GM12878 (cell line): ENCODE results near the gene NFU1. TPM values are rescaled to one million over a fixed set of nuclear protein-coding genes. Genes with fewer than 3 reads are reported as not detected.

ENCODE experiments used
- ASH2L ChIP-seq: fragments of 300-600, 200-600 bp; sonication (generic); IDR thresholded peaks from 2 replicates; pipeline ENCODE4 v1.6.1; 2017; ENCODE audit warnings: low read depth, mild to moderate bottlenecking, borderline replicate concordance
- CBX5 ChIP-seq: sonication (generic); IDR thresholded peaks from 2 replicates; pipeline ENCODE4 v1.6.1; 2016; ENCODE audit warnings: low read depth, moderate library complexity, mild to moderate bottlenecking, inconsistent platforms
- CEBPB ChIP-seq, 2 experiments: fragments of 150-350 bp in 1 of 2; IDR thresholded peaks; 2 replicates each; pipeline ENCODE4 v1.6.1; 2012 to 2014; ENCODE audit warnings: low read depth in 2 of 2, low read length in 2 of 2, borderline replicate concordance in 1 of 2, inconsistent platforms in 1 of 2
- CHD1 ChIP-seq: IDR thresholded peaks from 2 replicates; pipeline ENCODE4 v1.6.1; 2012; ENCODE audit warnings: low read depth, low read length, improper control_type of control experiment
- HDAC6 ChIP-seq: fragments of 200-600 bp; sonication (generic); IDR thresholded peaks from one replicate; pipeline ENCODE4 v1.8.0; 2017; ENCODE audit warnings: antibody characterized with exemption; ENCODE audit not compliant: unreplicated experiment
- HSF1 ChIP-seq: fragments of 150-350 bp; IDR thresholded peaks from 2 replicates; pipeline ENCODE4 v1.6.1; 2014; ENCODE audit warnings: mild to moderate bottlenecking, low read depth, low read length
- PAX5 ChIP-seq: IDR thresholded peaks from 2 replicates; pipeline ENCODE4 v1.6.1; 2011; ENCODE audit warnings: low read depth, low read length, borderline replicate concordance
- SIN3A ChIP-seq: IDR thresholded peaks from 2 replicates; pipeline ENCODE4 v1.6.1; 2012; ENCODE audit warnings: low read depth, low read length, improper control_type of control experiment
- TCF7 ChIP-seq: IDR thresholded peaks from 2 replicates; pipeline ENCODE4 v1.6.1; 2014; ENCODE audit warnings: antibody characterized with exemption, borderline replicate concordance
- USF1 ChIP-seq: IDR thresholded peaks from 2 replicates; pipeline ENCODE4 v1.6.1; 2011; ENCODE audit warnings: borderline replicate concordance, low read depth, mild to moderate bottlenecking, moderate library complexity, mixed read lengths, low read length; ENCODE audit not compliant: insufficient read depth; ENCODE audit errors: extremely low read length
- USF2 ChIP-seq: IDR thresholded peaks from 2 replicates; pipeline ENCODE4 v1.6.1; 2011; ENCODE audit warnings: low read depth, low read length, improper control_type of control experiment, borderline replicate concordance
- YBX1 ChIP-seq: fragments of 450-650 bp; IDR thresholded peaks from 2 replicates; pipeline ENCODE4 v1.6.1; 2016; ENCODE audit warnings: antibody characterized with exemption
- ZNF384 ChIP-seq: IDR thresholded peaks from 2 replicates; pipeline ENCODE4 v1.6.1; 2012; ENCODE audit warnings: low read depth, mild to moderate bottlenecking, low read length, improper control_type of control experiment, borderline replicate concordance
- polyA plus RNA-seq, 11 experiments: library from polyadenylated mRNA; depleted of rRNA in 4 of 11; unstranded in 6 of 11; stranded (reverse) in 5 of 11; fragments of >200 nt; fragmentation: Nextera tagmentation in 4 of 11; fragmentation: Illumina TruSeq in 1 of 11; extraction: Ambion mirVana in 4 of 11; extraction: Trizol in 1 of 11; gene quantifications; 1 replicate in 1 of 11; 2 replicates in 10 of 11; pipeline versions ENCODE4 v1.2.1 to v1.2.3, GENCODE V29; 2011 to 2016; ENCODE audit warnings: inconsistent platforms in 2 of 11, missing spikeins in 2 of 11, low read depth in 1 of 11
- total RNA-seq, 4 experiments: library from RNA; depleted of rRNA in 3 of 4; stranded (reverse); fragments of >200 nt in 3 of 4; fragmentation: Illumina TruSeq in 1 of 4; extraction: Trizol in 1 of 4; gene quantifications; 2 replicates each; pipeline versions ENCODE4 v1.2.1 to v1.2.3, GENCODE V29; 2013 to 2021
- TF ChIP-seq, protein P1 (sequence below): IDR thresholded peaks from 2 replicates; pipeline ENCODE4 v1.6.1; 2011; ENCODE audit warnings: mild to moderate bottlenecking, low read depth, low read length, moderate library complexity; ENCODE audit not compliant: insufficient replicate concordance
- TF ChIP-seq, protein P2 (sequence below): fragments of 450-650 bp; IDR thresholded peaks from 2 replicates; pipeline ENCODE4 v1.6.1; 2017; ENCODE audit warnings: mild to moderate bottlenecking, moderate library complexity
- TF ChIP-seq, protein P3 (sequence below): IDR thresholded peaks from 2 replicates; pipeline ENCODE4 v1.6.1; 2012; ENCODE audit warnings: low read depth, low read length, improper control_type of control experiment

Gene NFU1
- total and polyA plus RNA-seq, 10 of the 15 experiments (the other 5 are each of a cell fraction or from before 2014, with no cell fraction given): 27.3 to 86.0 (median 41.5) TPM

DNA sequence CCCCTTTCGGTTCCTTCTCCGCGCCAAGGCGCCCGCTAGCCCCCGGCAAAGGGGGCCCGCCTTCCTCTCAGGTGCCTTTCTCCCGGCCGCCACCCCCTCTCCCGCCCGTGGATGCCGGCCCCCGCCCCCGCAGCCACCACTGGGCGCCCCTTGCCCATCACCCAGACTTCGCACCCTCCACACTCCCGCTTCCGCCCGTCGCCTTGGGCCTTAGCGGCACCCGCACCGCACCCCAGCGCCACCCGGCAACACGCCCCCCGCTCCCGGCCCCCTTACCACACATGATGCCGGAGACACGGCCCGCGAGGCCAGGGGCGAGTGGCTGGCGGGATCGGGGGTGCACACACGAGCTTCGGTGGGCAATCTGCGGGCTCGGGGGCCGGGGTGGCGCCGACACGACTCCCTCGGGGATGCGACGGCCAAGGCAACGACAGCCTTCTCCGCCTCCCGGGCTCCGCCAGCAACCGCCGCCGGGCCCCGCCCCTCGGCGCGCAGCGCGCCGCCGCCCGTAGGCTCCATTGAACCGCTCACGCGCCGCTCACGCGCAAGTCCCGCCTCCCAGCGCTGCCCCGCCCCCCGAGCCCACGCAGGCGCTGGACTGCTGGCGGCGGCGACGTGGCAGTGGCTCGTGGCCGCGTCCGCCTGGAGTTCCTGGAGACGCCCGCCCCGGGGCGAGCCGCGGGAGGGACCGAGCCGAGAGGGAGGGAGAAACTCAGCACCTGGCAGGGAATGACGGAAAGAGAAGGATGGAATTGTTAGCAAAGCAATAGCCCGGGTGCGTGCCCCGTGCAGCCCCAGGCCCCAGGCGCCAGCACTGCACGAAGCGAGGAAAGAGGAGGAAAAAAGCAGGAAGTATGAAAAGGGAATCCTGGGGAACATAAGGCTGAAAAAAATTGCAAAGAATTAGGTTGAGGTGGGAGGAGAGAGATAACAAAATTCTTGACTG is 50.2 kb downstream of the NFU1 start, which contains the start of gene GFPT1 (continued):
- TF ChIP-seq USF1 (no peak), CHD1 (peak; percentile 19; the same call in 1 of the 2 replicates), SIN3A (peak; percentile 74), HSF1 (no peak), CBX5 (no peak), YBX1 (no peak), ASH2L (peak; percentile 91; the same call in 1 of the 2 replicates), PAX5 (no peak), TCF7 (no peak), ZNF384 (no peak), CEBPB (IDR thresholded peaks at IDR 0.05; ENCODE audit: borderline replicate concordance in 1 of 2, low read depth in 2 of 2, low read length in 2 of 2) (no peak), HDAC6 (peak; percentile 64), USF2 (no peak)
- TF ChIP-seq, protein P1, sequence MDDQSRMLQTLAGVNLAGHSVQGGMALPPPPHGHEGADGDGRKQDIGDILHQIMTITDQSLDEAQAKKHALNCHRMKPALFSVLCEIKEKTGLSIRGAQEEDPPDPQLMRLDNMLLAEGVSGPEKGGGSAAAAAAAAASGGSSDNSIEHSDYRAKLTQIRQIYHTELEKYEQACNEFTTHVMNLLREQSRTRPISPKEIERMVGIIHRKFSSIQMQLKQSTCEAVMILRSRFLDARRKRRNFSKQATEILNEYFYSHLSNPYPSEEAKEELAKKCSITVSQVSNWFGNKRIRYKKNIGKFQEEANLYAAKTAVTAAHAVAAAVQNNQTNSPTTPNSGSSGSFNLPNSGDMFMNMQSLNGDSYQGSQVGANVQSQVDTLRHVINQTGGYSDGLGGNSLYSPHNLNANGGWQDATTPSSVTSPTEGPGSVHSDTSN: peak; percentile 96
- TF ChIP-seq, protein P2, sequence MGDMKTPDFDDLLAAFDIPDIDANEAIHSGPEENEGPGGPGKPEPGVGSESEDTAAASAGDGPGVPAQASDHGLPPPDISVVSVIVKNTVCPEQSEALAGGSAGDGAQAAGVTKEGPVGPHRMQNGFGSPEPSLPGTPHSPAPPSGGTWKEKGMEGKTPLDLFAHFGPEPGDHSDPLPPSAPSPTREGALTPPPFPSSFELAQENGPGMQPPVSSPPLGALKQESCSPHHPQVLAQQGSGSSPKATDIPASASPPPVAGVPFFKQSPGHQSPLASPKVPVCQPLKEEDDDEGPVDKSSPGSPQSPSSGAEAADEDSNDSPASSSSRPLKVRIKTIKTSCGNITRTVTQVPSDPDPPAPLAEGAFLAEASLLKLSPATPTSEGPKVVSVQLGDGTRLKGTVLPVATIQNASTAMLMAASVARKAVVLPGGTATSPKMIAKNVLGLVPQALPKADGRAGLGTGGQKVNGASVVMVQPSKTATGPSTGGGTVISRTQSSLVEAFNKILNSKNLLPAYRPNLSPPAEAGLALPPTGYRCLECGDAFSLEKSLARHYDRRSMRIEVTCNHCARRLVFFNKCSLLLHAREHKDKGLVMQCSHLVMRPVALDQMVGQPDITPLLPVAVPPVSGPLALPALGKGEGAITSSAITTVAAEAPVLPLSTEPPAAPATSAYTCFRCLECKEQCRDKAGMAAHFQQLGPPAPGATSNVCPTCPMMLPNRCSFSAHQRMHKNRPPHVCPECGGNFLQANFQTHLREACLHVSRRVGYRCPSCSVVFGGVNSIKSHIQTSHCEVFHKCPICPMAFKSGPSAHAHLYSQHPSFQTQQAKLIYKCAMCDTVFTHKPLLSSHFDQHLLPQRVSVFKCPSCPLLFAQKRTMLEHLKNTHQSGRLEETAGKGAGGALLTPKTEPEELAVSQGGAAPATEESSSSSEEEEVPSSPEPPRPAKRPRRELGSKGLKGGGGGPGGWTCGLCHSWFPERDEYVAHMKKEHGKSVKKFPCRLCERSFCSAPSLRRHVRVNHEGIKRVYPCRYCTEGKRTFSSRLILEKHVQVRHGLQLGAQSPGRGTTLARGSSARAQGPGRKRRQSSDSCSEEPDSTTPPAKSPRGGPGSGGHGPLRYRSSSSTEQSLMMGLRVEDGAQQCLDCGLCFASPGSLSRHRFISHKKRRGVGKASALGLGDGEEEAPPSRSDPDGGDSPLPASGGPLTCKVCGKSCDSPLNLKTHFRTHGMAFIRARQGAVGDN: peak; percentile 96
- TF ChIP-seq, protein P3, sequence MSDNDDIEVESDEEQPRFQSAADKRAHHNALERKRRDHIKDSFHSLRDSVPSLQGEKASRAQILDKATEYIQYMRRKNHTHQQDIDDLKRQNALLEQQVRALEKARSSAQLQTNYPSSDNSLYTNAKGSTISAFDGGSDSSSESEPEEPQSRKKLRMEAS: peak; percentile 58
